GM12878 (cell line): ENCODE results near the gene SCAF8. TPM values are rescaled to one million over a fixed set of nuclear protein-coding genes. Genes with fewer than 3 reads are reported as not detected.

Experiments used
- ATF7 ChIP-seq: fragments of 450-650 bp; IDR thresholded peaks from 2 replicates; pipeline ENCODE4 v1.6.1; 2016; ENCODE audit warnings: low read depth, mild to moderate bottlenecking
- BCLAF1 ChIP-seq: fragments of 450-650 bp; IDR thresholded peaks from 2 replicates; pipeline ENCODE4 v1.6.1; 2017; ENCODE audit warnings: antibody characterized with exemption, mild to moderate bottlenecking, moderate library complexity
- CBX5 ChIP-seq: sonication (generic); IDR thresholded peaks from 2 replicates; pipeline ENCODE4 v1.6.1; 2016; ENCODE audit warnings: low read depth, moderate library complexity, mild to moderate bottlenecking, inconsistent platforms
- CEBPB ChIP-seq, 2 experiments: fragments of 150-350 bp in 1 of 2; IDR thresholded peaks; 2 replicates each; pipeline ENCODE4 v1.6.1; 2012 to 2014; ENCODE audit warnings: low read depth in 2 of 2, low read length in 2 of 2, borderline replicate concordance in 1 of 2, inconsistent platforms in 1 of 2
- EED ChIP-seq: sonication (generic); IDR thresholded peaks from 2 replicates; pipeline ENCODE4 v1.6.1; 2016; ENCODE audit warnings: antibody characterized with exemption, low read depth
- ELK1 ChIP-seq: IDR thresholded peaks from 2 replicates; pipeline ENCODE4 v1.6.1; 2012; ENCODE audit warnings: low read depth, low read length, improper control_type of control experiment
- GATAD2B ChIP-seq: fragments of 450-650 bp; conservative IDR thresholded peaks from 2 replicates; pipeline ENCODE4 v1.6.1; 2017; ENCODE audit warnings: low read depth, mild to moderate bottlenecking, moderate library complexity
- HDGF ChIP-seq: fragments of 450-650 bp; IDR thresholded peaks from 2 replicates; pipeline ENCODE4 v1.6.1; 2016; ENCODE audit warnings: antibody characterized with exemption
- MTA3 ChIP-seq: IDR thresholded peaks from 2 replicates; pipeline ENCODE4 v1.6.1; 2012; ENCODE audit warnings: low read length, inconsistent platforms, borderline replicate concordance
- MXI1 ChIP-seq: fragments of 150-350 bp; IDR thresholded peaks from 2 replicates; pipeline ENCODE4 v1.6.1; 2011; ENCODE audit warnings: low read depth, mild to moderate bottlenecking, inconsistent platforms, low read length, improper control_type of control experiment
- NFIC ChIP-seq: IDR thresholded peaks from 2 replicates; pipeline ENCODE4 v1.6.1; 2012; ENCODE audit warnings: low read depth, mild to moderate bottlenecking, inconsistent platforms, low read length, moderate library complexity
- NR2F1 ChIP-seq: fragments of 450-650 bp; conservative IDR thresholded peaks from 2 replicates; pipeline ENCODE4 v1.6.1; 2017; ENCODE audit warnings: mild to moderate bottlenecking
- NRF1 ChIP-seq: conservative IDR thresholded peaks from 2 replicates; pipeline ENCODE4 v1.6.1; 2011; ENCODE audit warnings: mild to moderate bottlenecking, low read depth, low read length, improper control_type of control experiment
- PAX5 ChIP-seq: IDR thresholded peaks from 2 replicates; pipeline ENCODE4 v1.6.1; 2011; ENCODE audit warnings: low read depth, low read length, borderline replicate concordance
- POLR2AphosphoS2 ChIP-seq: IDR thresholded peaks from 2 replicates; pipeline ENCODE4 v1.6.1; 2011; ENCODE audit warnings: low read depth, mild to moderate bottlenecking, low read length, improper control_type of control experiment, moderate library complexity
- RFX5 ChIP-seq: IDR thresholded peaks from 2 replicates; pipeline ENCODE4 v1.6.1; 2011; ENCODE audit warnings: low read depth, low read length, improper control_type of control experiment
- RUNX3 ChIP-seq: IDR thresholded peaks from 2 replicates; pipeline ENCODE4 v1.6.1; 2012; ENCODE audit warnings: low read length, inconsistent platforms
- SREBF1 ChIP-seq: IDR thresholded peaks from 2 replicates; pipeline ENCODE4 v1.6.1; 2012; ENCODE audit warnings: mild to moderate bottlenecking, low read length
- TCF7 ChIP-seq: IDR thresholded peaks from 2 replicates; pipeline ENCODE4 v1.6.1; 2014; ENCODE audit warnings: antibody characterized with exemption, borderline replicate concordance
- ZNF217 ChIP-seq: fragments of 450-650 bp; IDR thresholded peaks from 2 replicates; pipeline ENCODE4 v1.6.1; 2017; ENCODE audit warnings: antibody characterized with exemption, mild to moderate bottlenecking
- ZNF24 ChIP-seq: fragments of 450-650 bp; IDR thresholded peaks from 2 replicates; pipeline ENCODE4 v1.6.1; 2017; ENCODE audit warnings: antibody characterized with exemption, mild to moderate bottlenecking
- polyA plus RNA-seq, 11 experiments: library from polyadenylated mRNA; depleted of rRNA in 4 of 11; unstranded in 6 of 11; stranded (reverse) in 5 of 11; fragments of >200 nt; fragmentation: Nextera tagmentation in 4 of 11; fragmentation: Illumina TruSeq in 1 of 11; extraction: Ambion mirVana in 4 of 11; extraction: Trizol in 1 of 11; gene quantifications; 1 replicate in 1 of 11; 2 replicates in 10 of 11; pipeline versions ENCODE4 v1.2.1 to v1.2.3, GENCODE V29; 2011 to 2016; ENCODE audit warnings: inconsistent platforms in 2 of 11, missing spikeins in 2 of 11, low read depth in 1 of 11
- total RNA-seq, 4 experiments: library from RNA; depleted of rRNA in 3 of 4; stranded (reverse); fragments of >200 nt in 3 of 4; fragmentation: Illumina TruSeq in 1 of 4; extraction: Trizol in 1 of 4; gene quantifications; 2 replicates each; pipeline versions ENCODE4 v1.2.1 to v1.2.3, GENCODE V29; 2013 to 2021
- TF ChIP-seq, protein P1 (sequence below): fragments of 450-650 bp; IDR thresholded peaks from 2 replicates; pipeline ENCODE4 v1.6.1; 2017; ENCODE audit warnings: mild to moderate bottlenecking, moderate library complexity
- TF ChIP-seq, protein P2 (sequence below): fragments of 150-350 bp; IDR thresholded peaks from 2 replicates; pipeline ENCODE4 v1.6.1; 2014; ENCODE audit warnings: mild to moderate bottlenecking, low read depth, low read length

SCAF8 gene
- total and polyA plus RNA-seq, 10 of the 15 experiments (the other 5 are each of a cell fraction or from before 2014, with no cell fraction given) = 8.1 to 28.8 (median 15.9) TPM

DNA sequence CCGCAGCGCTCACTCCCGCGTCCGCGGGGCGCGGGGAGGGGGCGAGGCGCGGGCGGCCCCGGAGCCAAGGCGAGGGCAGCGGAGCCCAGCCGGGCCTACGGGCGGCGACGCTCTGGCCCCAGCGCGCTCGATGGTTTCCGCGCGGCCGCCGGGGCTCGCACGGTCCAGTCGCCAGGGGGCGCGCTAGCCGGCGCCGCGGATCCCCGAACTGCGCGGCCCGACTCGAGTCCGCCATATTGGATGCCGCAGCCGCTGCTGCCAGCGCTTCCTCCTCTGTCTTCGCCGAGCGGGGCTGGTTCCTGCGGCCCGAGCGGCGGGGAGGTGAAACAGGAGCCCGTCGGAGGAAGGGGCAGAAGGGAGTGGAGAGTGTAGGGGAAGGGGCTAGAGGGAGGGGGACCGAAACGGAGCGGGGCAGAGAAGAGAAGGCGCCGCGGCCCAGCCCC, at the start of gene SCAF8 (continued):
- no peak for TF ChIP-seq ELK1
- TF ChIP-seq, protein P1, sequence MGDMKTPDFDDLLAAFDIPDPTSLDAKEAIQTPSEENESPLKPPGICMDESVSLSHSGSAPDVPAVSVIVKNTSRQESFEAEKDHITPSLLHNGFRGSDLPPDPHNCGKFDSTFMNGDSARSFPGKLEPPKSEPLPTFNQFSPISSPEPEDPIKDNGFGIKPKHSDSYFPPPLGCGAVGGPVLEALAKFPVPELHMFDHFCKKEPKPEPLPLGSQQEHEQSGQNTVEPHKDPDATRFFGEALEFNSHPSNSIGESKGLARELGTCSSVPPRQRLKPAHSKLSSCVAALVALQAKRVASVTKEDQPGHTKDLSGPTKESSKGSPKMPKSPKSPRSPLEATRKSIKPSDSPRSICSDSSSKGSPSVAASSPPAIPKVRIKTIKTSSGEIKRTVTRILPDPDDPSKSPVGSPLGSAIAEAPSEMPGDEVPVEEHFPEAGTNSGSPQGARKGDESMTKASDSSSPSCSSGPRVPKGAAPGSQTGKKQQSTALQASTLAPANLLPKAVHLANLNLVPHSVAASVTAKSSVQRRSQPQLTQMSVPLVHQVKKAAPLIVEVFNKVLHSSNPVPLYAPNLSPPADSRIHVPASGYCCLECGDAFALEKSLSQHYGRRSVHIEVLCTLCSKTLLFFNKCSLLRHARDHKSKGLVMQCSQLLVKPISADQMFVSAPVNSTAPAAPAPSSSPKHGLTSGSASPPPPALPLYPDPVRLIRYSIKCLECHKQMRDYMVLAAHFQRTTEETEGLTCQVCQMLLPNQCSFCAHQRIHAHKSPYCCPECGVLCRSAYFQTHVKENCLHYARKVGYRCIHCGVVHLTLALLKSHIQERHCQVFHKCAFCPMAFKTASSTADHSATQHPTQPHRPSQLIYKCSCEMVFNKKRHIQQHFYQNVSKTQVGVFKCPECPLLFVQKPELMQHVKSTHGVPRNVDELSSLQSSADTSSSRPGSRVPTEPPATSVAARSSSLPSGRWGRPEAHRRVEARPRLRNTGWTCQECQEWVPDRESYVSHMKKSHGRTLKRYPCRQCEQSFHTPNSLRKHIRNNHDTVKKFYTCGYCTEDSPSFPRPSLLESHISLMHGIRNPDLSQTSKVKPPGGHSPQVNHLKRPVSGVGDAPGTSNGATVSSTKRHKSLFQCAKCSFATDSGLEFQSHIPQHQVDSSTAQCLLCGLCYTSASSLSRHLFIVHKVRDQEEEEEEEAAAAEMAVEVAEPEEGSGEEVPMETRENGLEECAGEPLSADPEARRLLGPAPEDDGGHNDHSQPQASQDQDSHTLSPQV = peak; percentile 85; the same call in 1 of the 2 replicates
- TF ChIP-seq NRF1 = no peak
- TF ChIP-seq GATAD2B = peak; percentile 17; the same call in 1 of the 2 replicates
- TF ChIP-seq SREBF1 = no peak
- no peak for TF ChIP-seq EED
- TF ChIP-seq HDGF = no peak
- TF ChIP-seq ZNF217 = peak; percentile 78; the same call in 1 of the 2 replicates
- TF ChIP-seq MTA3 = no peak
- no peak for TF ChIP-seq CBX5
- TF ChIP-seq ATF7 = no peak
- TF ChIP-seq NFIC = no peak
- TF ChIP-seq NR2F1 = peak; percentile 52; the same call in 1 of the 2 replicates
- no peak for TF ChIP-seq CEBPB (IDR thresholded peaks at IDR 0.05; ENCODE audit: borderline replicate concordance in 1 of 2, low read depth in 2 of 2, low read length in 2 of 2)
- peak; percentile 51; the same call in 1 of the 2 replicates for TF ChIP-seq BCLAF1
- peak; percentile 80 for TF ChIP-seq ZNF24
- 0 out of 2 replicates have a peak, but pooled peaks have one; percentile 18 for TF ChIP-seq POLR2AphosphoS2
- TF ChIP-seq, protein P2, sequence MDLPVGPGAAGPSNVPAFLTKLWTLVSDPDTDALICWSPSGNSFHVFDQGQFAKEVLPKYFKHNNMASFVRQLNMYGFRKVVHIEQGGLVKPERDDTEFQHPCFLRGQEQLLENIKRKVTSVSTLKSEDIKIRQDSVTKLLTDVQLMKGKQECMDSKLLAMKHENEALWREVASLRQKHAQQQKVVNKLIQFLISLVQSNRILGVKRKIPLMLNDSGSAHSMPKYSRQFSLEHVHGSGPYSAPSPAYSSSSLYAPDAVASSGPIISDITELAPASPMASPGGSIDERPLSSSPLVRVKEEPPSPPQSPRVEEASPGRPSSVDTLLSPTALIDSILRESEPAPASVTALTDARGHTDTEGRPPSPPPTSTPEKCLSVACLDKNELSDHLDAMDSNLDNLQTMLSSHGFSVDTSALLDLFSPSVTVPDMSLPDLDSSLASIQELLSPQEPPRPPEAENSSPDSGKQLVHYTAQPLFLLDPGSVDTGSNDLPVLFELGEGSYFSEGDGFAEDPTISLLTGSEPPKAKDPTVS = no peak
- TF ChIP-seq MXI1 = peak; percentile 69
- TF ChIP-seq RFX5 = peak; percentile 27; the same call in 1 of the 2 replicates
- TF ChIP-seq TCF7 = no peak
- 0 out of 2 replicates have a peak, but pooled peaks have one; percentile 48 for TF ChIP-seq PAX5
- peak; percentile 12; the same call in 1 of the 2 replicates for TF ChIP-seq RUNX3
